Breast epithelium (tissue), 3 donors: ENCODE measurements around the gene SMIM26.

Experiments
- POLR2A ChIP-seq: fragments of 450-650 bp; IDR thresholded peaks from one replicate; pipeline ENCODE4 v1.6.1; 2016; ENCODE audit warnings: antibody characterized with exemption, mild to moderate bottlenecking, moderate library complexity
- POLR2AphosphoS5 ChIP-seq, 3 donors: sonication (generic); formaldehyde crosslinking; IDR thresholded peaks; one replicate each; pipeline ENCODE4 v1.6.1; 2017; ENCODE audit warnings: antibody characterized with exemption in 3 of 3
- TF ChIP-seq, protein P1 (sequence below), 3 donors: fragments of 450-650 bp; IDR thresholded peaks; one replicate each; pipeline ENCODE4 v1.5.1; 2016 to 2017; ENCODE audit warnings: antibody characterized with exemption in 3 of 3, mild to moderate bottlenecking in 3 of 3, moderate library complexity in 3 of 3

DNA sequence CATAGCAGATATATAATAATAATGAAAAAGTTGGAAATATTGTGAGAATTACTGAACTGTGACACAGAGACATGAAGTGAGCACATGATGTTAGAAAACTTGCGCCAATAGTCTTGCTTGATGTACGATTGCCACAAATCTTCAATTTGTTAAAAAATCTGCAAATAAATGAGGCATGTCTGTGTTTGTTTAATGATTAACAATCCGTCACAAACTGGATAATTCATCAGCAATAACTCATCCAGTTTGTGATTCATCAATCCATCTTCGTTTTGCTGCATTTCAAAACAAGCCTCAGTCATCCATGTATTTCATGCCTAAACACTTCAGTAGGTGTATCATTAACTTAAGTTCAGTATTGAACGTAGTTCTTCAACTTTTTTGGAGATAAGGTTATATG is 25.5 kb upstream of the SMIM26 start:
- TF ChIP-seq, protein P1, sequence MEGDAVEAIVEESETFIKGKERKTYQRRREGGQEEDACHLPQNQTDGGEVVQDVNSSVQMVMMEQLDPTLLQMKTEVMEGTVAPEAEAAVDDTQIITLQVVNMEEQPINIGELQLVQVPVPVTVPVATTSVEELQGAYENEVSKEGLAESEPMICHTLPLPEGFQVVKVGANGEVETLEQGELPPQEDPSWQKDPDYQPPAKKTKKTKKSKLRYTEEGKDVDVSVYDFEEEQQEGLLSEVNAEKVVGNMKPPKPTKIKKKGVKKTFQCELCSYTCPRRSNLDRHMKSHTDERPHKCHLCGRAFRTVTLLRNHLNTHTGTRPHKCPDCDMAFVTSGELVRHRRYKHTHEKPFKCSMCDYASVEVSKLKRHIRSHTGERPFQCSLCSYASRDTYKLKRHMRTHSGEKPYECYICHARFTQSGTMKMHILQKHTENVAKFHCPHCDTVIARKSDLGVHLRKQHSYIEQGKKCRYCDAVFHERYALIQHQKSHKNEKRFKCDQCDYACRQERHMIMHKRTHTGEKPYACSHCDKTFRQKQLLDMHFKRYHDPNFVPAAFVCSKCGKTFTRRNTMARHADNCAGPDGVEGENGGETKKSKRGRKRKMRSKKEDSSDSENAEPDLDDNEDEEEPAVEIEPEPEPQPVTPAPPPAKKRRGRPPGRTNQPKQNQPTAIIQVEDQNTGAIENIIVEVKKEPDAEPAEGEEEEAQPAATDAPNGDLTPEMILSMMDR (IDR thresholded peaks at IDR 0.05) = no peak
- TF ChIP-seq POLR2A = no peak
- TF ChIP-seq POLR2AphosphoS5 (IDR thresholded peaks at IDR 0.05) = no peak
